A673 (cell line): ENCODE measurements around the gene IFITM1.

ENCODE experiments used
- EZH2 ChIP-seq: fragments of 200-600 bp; sonication (generic); IDR thresholded peaks from 2 replicates; pipeline ENCODE4 v1.6.1; 2017; ENCODE audit warnings: borderline replicate concordance, low read depth, mild to moderate bottlenecking, mixed read lengths, antibody characterized with exemption, low read length; ENCODE audit not compliant: poor library complexity, severe bottlenecking
- TF ChIP-seq, protein P1 (sequence below): fragments of 300-800, 200-600 bp; sonication (generic); conservative IDR thresholded peaks from 2 replicates; pipeline ENCODE4 v1.5.1; 2017; ENCODE audit warnings: low read depth, mild to moderate bottlenecking, antibody characterized with exemption, low read length, moderate library complexity, mixed read lengths

DNA sequence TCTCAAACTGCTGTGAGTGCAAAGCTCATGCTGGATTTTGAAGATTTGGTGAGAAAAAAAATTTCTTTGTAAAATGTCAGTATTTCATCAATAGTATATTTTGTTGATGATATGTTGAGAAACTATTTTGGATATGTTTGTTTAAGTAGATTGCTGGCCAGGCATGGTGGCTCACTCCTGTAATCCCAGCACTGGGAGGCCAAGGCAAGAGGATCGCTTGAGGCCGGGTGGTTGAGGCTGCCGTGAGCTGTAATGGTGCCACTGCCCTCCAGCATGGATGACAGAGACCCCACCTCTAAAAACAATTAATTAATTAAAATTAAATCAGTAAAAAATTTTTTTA, 13.7 kb downstream of the IFITM1 start:
- TF ChIP-seq, protein P1, sequence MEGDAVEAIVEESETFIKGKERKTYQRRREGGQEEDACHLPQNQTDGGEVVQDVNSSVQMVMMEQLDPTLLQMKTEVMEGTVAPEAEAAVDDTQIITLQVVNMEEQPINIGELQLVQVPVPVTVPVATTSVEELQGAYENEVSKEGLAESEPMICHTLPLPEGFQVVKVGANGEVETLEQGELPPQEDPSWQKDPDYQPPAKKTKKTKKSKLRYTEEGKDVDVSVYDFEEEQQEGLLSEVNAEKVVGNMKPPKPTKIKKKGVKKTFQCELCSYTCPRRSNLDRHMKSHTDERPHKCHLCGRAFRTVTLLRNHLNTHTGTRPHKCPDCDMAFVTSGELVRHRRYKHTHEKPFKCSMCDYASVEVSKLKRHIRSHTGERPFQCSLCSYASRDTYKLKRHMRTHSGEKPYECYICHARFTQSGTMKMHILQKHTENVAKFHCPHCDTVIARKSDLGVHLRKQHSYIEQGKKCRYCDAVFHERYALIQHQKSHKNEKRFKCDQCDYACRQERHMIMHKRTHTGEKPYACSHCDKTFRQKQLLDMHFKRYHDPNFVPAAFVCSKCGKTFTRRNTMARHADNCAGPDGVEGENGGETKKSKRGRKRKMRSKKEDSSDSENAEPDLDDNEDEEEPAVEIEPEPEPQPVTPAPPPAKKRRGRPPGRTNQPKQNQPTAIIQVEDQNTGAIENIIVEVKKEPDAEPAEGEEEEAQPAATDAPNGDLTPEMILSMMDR: no peak
- no peak for TF ChIP-seq EZH2
